ENCODE data around the gene CELSR1.

Gene CELSR1

DNA sequence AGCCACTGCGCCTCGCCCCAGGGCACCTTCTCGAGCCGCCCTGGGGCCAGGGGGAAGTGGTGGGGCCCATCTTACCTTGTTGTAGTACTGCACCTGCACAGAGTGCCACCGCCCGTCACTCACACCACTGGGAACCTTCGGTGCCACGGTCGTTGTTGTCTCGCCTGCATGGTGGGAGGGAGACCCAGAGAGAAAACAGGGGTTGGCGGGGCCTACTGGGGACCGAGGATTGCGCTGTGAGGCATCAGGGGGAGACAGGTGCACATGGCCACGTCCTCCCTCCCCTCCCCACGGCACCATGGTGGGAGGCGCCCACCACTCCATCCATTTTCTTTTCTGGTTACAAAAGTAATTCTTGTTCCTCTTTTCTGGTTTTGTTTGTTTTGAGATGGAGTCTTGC lies 104.1 kb downstream of the CELSR1 start:
- DNase-seq (ENCODE audit: low spot score) = no peak
- in situ Hi-C loops (cut with MboI; ENCODE audit: low pct_unique_long_range_greater_than_20kb, low sequenced_read_pairs, unreplicated experiment) = no loop called here
- TF ChIP-seq, protein P1, sequence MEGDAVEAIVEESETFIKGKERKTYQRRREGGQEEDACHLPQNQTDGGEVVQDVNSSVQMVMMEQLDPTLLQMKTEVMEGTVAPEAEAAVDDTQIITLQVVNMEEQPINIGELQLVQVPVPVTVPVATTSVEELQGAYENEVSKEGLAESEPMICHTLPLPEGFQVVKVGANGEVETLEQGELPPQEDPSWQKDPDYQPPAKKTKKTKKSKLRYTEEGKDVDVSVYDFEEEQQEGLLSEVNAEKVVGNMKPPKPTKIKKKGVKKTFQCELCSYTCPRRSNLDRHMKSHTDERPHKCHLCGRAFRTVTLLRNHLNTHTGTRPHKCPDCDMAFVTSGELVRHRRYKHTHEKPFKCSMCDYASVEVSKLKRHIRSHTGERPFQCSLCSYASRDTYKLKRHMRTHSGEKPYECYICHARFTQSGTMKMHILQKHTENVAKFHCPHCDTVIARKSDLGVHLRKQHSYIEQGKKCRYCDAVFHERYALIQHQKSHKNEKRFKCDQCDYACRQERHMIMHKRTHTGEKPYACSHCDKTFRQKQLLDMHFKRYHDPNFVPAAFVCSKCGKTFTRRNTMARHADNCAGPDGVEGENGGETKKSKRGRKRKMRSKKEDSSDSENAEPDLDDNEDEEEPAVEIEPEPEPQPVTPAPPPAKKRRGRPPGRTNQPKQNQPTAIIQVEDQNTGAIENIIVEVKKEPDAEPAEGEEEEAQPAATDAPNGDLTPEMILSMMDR (IDR thresholded peaks at IDR 0.05; ENCODE audit: extremely low read depth, insufficient read depth, missing control alignments) = no peak

DNA sequence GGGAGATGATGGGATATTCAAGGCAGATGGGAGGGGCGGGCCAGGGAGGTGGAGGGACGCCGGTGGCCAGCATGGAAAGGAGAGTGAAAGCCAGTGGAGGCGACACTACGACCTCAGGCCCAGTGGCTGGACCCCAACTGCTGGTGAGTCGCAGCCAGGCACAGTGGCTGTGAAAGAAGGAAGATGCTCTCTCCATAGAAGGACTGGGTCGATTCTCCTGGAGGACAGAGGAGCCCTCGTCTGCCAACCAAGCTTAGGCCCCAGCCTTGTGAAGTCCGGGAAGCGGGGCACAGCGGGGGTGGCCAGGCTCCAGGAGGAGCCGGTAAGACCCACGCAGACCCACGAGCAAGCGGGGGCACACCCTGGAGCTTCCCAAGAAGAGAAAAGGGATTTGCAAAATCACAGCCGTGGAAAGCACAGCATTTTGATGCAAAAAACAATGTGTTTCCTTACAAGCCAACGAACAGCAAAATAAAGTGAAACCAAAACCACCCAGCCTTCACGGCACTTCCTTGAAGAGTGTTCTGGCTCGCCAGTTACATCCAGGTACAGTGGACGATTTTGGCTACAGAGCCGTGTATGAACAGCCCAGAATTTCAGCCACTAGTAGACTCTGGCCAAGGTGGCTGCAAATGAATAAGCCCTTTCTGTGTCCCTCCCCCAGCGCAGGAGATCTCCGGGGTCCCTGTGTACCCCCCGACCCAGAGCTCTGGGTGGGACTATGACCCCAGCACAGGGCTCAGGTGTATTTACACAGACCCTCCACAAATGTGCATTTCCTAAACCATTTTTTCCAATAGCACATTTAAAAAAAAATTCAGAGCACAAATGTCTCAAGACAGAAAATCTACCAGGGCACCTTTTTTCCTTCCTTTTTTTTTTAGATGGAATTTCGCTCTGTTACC lies 105.0 kb downstream of the CELSR1 start:
- TF ChIP-seq, protein P1 (IDR thresholded peaks at IDR 0.05; ENCODE audit: extremely low read depth, insufficient read depth, missing control alignments) = no peak
- in situ Hi-C loops (cut with MboI; ENCODE audit: low pct_unique_long_range_greater_than_20kb, low sequenced_read_pairs, unreplicated experiment) = no loop called here
- DNase-seq (ENCODE audit: low spot score) = peak; percentile 67

DNA sequence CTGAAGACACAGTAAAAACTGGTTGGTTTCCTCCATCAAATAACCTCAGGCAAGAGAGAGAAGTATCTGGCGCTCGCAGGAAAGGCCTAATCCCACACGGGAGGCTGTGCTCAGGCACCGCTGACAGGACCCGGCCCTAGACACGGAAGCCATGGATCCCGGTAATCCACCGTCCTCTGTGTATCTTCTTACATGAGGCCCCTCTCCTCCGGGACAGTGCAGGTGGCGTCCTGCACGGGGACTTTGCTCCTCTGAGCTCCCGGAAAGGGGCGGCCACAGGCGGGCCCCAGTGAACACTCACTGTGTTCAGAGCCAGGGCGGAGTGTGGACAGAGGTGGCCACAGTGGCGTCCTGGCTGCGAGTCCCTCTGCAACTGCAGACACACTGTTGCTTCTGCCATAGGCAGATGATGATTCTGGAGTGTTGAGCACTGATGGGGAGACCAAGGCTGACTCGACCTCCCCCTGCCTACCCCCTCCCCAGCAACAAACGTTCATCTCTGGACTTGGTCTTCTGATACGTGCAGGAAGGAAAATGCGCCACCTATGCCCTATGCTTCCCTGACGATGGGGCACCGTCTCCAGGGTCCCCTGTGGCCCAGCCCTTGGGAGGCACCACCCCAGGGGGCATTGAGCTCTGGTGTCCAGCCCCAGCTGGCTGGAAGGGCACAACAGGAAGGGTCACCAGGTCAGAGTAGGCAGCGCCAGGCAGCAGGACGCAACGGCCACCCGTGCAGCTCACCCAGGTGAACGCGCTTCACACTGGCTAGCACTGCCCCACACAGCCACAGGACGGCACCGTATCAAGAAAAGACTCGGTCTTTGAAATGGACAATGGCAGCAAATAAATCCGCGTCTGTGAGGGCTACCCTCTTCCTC lies 106.2 kb downstream of the CELSR1 start:
- in situ Hi-C loops (cut with MboI; ENCODE audit: low pct_unique_long_range_greater_than_20kb, low sequenced_read_pairs, unreplicated experiment) = no loop called here
- DNase-seq (ENCODE audit: low spot score) = no peak
- TF ChIP-seq, protein P1 (IDR thresholded peaks at IDR 0.05; ENCODE audit: extremely low read depth, insufficient read depth, missing control alignments) = no peak

DNA sequence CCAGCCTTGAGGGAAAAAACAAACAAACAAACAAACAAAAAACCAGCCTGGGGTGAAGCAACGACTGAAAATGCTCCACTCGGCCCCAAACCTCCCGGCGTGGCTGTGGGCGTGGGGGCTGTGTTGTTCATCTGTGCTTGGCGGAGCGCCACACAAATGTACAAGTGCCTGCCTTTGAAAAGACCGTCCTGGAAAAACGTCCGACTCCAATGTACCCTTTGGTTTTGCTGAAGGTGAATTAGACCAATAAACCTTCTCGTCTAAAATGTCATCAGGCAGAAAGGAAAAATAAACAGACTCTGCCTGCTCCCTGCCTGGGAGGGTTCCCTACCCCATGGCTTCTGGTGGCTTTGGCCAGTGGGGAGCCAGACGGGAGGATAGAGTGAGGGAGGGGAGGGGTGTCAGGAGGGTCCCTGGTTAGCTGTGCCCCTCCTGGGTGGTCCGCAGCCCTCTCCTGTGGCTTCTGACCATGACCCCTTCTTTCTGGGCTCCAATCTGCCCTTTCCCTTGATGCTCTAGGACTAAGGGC lies 108.0 kb downstream of the CELSR1 start:
- in situ Hi-C loops (cut with MboI; ENCODE audit: low pct_unique_long_range_greater_than_20kb, low sequenced_read_pairs, unreplicated experiment) = no loop called here
- TF ChIP-seq, protein P1 (IDR thresholded peaks at IDR 0.05; ENCODE audit: extremely low read depth, insufficient read depth, missing control alignments) = no peak
- DNase-seq (ENCODE audit: low spot score) = no peak

DNA sequence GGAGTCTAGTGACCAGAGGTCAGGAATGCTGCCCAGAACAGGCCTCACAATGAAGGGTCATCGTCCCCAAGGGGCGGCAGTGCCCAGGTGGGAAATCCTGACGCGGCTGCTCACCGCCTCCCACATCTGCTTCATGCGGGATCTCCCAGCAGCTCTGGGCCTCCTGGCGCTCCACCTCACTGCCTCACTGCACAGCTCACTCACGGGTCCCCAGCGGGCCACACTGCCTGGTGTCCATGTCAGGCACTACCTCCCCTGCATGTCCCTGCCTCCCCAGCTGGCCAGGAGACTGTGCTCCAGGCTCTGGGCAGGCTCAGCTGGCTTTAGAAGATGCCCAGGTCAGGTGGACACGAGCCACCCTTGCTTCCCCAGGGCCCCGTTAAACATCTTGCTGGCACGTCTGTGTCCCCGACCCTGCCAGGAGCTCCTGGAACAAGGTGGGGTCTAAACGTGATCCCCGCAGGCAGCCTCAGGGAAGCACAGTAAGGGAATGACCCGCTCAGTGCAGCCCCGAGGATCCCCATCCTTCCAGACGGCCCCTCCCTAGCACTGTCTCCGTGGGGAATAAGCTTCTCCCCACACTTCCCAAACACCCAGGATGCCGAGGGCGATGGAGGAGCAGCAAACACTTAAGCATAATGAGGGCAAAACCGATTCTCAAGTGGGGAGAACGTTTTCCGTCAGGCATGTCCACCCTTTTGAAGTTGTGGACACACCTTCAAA lies 108.7 kb downstream of the CELSR1 start:
- in situ Hi-C loops (cut with MboI; ENCODE audit: low pct_unique_long_range_greater_than_20kb, low sequenced_read_pairs, unreplicated experiment) = no loop called here
- no peak for DNase-seq (ENCODE audit: low spot score)
- TF ChIP-seq, protein P1 (IDR thresholded peaks at IDR 0.05; ENCODE audit: extremely low read depth, insufficient read depth, missing control alignments) = no peak

DNA sequence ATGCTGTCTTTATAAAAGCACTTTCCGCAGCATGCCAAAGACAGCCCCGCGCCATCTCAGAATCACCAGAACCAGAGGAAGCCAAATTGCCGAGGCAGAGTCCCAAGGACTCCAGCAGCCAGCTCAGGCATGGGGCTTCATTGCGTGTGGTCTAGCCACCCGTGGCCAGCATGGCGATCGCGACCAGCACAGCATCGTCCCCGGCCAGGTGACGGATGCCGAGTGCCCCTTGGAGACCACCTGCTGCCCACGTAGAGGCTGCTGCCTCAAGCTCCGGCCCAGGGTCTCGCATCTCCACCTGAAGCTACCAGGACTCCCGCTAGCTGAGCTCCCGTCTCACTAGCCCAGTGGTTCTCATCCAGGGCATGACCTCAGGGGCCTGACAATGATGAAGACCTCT lies 109.2 kb downstream of the CELSR1 start:
- TF ChIP-seq, protein P1 (IDR thresholded peaks at IDR 0.05; ENCODE audit: extremely low read depth, insufficient read depth, missing control alignments) = no peak
- in situ Hi-C loops (cut with MboI; ENCODE audit: low pct_unique_long_range_greater_than_20kb, low sequenced_read_pairs, unreplicated experiment) = no loop called here

More for the DNA sequence above, 109.2 kb downstream of the CELSR1 start:
- no peak for DNase-seq (ENCODE audit: low spot score)

Measured in GM13977 (cell line).